HG03135 (cell line): ENCODE measurements around the gene GPI.
A peak's percentile ranks its signal among the peaks of the same experiment; 100 is the strongest.

Source experiments
- ATAC-seq: cut with Tn5 transposase; IDR thresholded peaks from one replicate; pipeline ENCODE4 v1.9.1; 2021; ENCODE audit warnings: mild to moderate bottlenecking, moderate library complexity; ENCODE audit not compliant: unreplicated experiment

GPI gene

DNA sequence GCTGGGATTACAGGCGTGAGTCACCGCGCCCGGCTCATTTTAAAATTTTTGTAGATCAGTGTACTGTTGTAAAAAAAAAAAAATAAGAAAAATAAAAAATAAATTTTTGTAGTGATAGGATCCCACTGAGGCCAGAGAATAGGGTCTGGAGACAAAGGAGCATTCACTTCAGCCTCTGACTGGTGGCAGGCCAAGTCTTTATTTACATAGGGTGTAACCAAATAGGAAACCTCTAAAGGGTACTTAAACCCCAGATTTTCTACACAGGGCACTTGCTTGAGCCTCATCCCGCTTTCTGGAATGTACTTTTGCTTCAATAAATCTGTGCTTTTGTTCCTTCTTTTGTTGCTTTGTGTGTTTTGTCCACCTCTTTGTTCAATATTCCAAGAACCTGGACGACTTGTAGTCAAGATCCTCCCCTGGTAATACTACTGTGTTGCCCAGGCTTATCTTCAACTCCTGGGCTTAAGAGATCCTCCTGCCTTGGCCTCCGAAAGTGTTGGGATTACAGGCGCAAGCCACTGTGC is 37.1 kb downstream of the GPI start:
- no peak for ATAC-seq

DNA sequence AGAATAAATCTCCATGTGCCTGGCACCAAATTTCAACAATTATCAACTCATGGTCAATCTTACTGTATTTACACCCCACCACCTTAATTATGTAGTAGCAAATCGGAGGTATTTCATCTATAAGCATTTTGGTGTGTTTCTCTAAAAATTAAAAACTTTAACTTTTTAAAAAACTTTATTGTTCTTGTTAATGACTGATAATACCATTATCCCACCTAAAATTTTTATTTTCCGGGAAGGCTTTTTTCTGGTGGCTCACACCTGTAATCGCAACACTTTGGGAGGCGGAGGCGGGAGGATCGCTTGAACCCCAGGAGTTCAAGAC is 38.8 kb downstream of the GPI start:
- ATAC-seq: no peak

DNA sequence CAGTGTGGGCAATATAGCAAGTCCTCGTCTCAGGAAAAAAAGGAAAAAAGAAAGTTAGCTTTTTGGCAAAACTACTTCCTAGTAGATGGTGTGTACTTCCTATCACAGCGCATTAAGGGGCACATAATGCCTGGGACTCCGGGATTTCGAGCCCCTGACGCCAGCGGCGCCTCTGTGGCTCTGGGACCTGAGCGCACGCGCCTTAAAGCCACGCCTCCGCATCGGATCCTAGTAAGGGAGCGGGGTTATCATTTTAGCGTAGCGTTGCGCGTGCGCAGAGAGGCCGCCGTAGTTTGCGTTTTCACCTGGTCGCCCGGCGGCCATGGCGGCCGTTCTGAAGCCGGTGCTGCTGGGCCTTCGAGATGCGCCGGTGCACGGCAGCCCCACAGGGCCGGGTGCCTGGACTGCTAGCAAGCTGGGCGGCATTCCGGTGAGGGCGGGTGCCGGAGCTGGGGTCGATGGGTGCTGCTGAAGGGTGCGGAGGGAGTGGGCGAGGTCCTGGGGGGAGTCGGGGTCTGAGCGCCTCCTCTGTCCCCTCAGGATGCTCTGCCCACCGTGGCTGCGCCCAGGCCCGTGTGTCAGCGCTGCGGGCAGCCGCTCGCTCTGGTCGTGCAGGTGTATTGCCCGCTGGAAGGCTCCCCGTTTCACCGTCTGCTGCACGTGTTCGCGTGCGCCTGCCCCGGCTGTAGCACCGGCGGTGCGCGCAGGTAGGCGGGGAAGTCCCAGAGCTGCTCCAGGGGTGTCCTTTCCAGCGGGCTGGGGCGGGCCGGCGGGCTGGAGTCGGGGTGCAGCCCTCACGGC is 39.3 kb downstream of the GPI start, which contains the start of gene PDCD2L:
PDCD2L (plus strand) TSS at position 291 of the 801 bp plus-strand sequence; CDS start at position 323, 32 bp downstream.
- peak; percentile 81 for ATAC-seq

DNA sequence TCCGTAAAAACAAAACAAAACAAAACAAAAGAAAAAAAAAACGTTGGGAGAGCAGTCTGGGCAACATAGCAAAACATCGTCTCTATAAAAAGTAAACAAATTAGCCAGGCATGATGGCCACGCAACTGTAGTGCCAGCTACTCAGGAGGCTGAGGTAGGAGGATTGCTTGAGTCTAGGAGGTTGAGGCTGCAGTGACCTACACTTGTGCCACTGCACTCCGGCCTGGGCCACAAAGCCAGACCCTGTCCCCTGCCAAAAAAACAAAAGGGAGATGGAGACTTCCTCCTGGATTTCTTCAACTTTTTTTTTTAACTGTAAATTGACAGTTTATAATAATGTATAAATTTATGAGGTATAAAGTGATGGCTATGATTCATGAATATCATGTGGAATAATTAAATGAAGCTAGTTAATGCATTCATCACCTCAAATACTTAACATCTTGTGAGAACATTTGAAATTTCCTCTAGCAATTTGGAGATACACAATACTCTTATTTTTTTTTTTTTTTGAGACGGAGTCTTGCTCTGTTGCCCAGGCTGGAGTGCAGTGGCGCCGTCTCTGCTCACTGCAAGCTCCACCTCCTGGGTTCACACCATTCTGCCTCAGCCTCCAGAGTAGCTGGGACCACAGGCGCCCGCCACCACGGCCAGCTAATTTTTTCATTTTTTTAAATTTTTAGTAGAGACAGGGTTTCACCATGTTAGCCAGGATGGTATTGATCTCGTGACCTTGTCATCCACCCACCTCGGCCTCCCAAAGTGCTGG is 41.1 kb downstream of the GPI start:
- ATAC-seq: no peak

DNA sequence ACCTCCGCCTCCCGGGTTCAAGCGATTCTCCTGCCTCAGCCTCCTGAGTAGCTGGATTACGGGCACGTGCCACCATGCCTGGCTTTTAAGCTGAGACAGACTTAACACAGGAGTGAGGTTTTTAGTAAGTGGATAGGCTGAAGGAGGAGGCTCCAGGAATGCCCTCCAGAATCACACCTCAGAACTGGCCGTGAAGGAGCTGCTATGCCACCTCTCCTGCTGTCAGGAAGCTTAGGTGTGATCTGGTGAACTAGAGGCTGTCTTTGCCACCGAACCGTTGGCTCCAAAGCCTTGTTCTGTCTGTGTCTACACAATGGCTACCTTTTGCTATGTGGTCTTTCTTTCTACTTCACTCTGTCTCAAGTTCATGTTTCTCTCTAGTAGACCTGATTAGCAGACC is 43.4 kb downstream of the GPI start:
- ATAC-seq: no peak

DNA sequence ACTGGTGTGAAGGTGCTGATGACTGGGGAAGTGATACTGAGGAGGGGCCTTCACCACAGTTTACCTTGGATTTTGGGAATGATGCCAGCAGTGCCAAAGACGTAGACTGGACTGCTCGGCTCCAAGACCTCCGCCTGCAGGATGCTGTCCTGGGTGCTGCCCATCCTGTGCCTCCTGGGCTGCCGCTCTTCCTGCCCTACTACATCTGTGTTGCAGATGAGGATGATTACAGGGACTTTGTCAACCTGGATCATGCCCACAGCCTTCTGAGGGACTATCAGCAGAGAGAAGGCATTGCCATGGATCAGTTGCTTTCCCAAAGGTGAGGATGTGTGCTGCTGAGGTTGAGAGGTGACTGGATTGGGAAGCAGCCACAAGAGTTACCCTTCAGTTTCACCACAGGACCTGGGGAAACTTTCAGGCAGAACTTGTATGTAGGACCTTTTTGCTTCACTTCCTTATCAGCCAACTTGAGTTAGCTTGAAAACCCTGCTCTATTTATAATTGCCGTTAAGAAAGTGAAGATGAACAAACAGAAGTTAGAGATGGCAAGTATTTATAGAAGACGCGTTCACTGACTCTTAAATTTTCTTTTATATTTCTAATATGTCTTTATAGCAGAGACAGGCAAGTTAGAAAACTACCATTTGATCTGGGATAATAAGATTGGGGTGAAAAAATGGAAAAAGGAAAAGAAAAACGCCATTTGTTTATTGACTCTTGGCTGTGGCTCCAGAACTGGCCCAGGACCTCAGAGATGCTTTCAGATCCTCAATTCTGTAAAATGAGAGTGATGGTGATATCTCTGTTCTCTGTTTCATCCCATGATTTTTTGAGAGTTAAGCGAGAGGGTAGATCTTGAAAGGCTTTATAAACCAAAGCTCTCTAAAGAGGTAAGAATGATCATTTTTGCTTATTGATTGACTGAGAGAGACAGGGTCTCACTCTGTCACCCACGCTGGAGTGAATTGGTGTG is 44.5 kb downstream of the GPI start:
- no peak for ATAC-seq

DNA sequence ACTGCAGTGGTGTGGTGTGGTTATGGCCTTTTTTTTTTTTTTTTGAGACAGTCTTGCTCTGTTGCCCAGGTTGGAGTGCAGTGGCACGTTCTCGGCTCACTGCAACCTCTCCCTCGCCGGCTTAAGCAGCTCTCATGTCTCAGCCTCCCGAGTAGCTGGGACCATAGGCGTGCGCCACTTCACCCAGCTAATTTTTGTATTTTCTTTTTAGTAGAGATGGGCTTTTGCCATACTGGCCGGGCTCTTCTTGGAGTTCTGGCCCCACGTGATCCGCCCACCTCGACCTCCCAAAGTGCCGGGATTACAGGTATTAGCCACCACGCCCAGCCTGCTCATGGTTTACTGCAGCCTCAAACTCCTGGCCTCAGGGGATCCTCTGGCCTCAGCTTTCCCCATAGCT is 46.2 kb downstream of the GPI start:
- no peak for ATAC-seq

DNA sequence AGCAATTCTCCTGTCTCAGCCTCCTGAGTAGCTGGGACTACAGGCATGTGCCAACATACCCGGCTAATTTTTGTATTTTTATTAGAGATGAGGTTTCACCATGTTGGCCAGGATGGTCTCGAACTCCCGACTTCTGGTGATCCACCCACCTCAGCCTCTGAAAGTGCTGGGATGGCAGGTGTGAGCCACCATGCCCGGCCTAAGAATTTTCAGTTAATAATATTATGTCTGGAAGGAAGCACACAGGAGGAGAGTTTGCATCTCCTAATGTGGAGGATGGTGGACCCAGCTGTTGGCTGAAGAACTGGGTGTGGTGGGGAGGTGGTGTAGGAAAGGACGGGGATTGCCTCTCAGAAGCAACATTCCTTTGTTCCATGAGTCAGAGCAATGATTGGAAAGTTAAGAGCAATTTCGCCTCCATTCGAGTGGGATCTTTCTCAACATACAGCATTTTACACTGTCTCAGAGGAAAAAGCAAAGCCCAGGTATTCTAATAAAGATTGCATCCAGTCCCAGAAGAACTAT is 51.1 kb downstream of the GPI start:
- ATAC-seq: no peak

DNA sequence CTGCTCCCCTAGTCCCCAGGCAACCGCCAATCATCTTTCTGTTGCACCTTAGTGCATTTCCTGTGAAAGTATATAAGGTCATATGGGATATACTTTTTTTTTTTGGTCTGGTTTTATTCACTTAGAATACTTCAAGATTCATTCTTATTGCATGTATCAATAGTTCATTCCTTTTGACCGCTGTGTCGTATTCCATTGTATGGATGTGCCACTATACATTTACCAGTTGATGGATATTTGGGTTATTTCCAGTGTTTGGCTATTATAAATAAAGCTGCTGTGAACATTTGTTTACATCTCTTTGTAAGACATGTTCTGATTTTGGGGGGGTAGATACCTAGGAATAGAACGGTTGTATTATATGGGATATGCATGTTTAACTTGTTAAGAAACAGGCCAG is 53.3 kb downstream of the GPI start:
- ATAC-seq: no peak

DNA sequence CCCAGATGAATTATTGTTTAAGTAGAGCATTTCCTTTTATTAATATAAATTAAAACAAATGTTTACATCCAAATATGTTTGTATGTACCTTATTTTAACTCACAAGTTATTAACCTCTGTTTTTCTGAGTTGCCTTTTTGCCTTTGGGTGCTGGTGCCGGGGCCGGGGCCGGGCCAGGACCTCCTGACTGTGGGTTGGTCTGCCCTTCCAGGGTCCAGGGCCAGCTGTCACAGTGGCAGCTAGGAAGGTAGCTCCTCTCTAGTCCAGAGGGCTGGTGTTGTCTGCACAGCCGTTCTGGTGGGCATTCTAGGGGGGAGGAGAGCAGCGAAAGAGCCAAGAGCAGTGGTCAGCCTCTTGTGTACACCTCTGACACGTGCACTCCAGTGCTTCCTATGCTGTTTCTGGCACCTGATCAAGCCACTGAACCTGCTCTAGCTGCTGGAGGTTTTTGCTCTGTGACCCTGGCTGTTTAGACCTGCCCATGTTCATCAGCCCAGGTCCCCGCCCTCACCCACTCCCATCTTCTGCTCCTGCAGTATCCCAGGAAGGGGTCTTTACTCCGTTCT is 61.2 kb downstream of the GPI start:
- ATAC-seq: no peak

DNA sequence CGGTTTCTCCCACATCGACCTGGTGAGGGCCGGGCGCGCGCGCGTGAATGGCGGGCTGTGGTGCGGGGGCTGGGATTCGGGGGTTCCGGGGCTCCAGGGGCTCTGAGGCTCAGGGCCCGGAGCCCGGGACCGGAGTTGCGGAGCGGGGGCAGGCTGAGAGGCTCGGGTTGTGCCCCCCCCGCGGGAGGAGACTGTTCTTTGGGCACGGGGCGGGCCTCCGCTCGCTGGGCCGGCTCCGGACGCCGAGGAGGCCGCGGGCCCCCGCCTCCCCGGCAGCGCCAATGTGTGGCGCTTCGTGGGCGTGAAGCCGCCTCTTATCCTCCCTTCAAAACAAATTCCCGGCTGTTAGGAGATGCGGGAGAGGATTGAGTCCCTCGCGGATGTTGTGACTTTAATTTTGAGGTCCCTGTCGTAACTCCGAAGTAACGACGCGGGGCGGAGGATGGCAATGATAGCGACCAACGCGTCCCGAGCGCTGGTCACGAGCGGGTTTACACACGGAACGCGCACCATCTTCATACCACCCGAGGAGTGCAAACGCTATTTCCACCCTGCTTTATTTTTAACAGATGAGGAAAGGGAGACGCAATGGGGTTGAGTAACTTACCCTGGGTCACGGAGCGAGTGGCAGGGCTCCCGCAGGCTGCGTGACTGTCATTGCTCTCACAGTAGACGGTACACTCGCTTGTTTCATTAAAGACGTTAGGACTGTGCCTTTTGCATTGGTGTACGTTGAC is 63.7 kb downstream of the GPI start:
- peak; percentile 34 for ATAC-seq

DNA sequence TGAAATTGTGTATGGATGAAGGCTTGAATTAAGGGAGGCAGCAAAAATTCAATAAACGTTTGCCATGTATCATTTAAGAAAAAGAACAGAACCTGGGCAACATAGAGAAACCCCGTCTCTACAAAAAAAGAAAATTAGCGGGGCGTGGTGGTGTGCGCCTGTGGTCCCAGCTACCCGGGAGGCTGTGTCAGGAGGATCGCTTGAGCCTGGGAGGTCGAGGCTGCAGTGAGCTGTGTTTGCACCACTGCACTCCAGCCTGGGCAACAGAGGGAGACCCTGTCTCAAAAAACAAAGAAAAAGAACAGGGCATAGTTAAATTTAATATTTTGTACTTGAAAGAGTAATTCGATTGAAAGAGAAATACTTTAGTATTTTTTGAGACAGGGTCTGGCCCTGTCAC is 64.6 kb downstream of the GPI start:
- ATAC-seq: no peak

DNA sequence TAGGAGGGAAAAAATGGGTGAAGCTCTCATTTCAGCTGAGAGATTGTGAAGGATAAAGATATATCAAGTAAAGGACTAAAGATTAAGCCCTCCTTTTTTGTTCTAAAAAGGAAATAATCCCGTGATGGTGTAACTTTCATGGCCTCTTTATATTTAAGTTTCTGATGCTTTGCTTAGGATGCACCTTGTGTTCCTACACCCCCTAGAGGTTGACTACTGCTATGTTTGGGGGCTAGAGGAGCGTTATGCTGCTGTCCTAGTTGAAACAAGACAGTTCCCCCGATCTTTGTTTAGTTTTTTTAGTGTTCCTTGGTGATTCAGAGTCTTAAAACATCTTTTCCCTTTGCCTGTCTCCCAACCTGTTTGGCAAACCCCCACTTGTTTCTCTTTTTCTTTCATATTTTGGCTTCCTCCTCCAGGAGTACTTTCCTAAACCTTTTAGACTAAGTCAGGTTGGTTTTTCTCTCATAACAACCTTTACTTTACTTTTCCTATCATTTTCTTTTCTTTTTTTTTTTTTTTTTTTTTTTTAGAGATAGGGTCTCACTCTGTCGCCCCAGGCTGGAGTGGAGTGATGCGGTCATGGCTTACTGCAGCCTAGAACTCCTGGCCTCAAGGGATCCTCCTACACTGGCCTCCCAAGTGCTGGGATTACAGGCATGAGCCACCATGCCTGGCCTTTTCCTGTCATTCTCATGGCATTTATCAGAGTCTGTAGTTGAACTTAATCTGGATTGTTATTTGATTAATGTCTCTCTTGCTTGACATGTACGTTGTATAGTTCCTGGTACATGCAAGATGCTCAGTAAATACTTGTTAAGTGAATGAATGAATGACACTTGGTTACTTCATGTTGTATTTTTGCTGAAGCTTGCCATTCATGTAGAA is 66.0 kb downstream of the GPI start:
- ATAC-seq: peak; percentile 45

DNA sequence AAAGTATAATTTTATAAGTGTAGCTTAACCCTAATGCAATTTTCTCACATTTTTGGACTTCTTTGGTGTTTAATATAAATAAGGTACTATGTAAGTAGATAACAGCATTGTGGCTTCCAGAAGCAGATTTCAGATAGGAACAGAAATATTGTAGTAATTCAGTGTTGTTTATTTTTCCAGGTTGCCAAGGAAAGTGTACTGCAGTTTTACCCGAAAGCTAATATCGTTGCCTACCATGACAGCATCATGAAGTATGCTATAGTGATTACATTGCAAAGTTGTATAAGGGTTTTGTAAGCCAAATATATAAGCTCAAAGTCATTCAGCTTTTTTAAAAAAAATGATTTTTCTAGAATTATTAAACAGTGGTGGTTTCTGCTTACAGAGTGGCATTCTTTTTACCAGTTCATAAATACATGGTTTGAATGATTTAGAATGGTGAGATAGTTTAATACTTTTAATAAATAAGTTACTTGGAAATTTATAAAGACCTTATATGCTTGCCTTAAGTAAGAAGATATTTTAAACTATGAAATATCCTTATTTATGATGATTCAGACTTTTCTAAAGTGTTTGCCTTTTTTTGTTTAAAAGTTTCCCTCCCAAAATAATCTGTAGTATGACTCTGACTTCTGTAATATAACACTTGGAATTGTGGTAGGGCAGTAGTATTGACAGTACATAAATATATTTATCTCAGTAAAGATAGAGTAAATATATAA is 66.8 kb downstream of the GPI start:
- no peak for ATAC-seq

DNA sequence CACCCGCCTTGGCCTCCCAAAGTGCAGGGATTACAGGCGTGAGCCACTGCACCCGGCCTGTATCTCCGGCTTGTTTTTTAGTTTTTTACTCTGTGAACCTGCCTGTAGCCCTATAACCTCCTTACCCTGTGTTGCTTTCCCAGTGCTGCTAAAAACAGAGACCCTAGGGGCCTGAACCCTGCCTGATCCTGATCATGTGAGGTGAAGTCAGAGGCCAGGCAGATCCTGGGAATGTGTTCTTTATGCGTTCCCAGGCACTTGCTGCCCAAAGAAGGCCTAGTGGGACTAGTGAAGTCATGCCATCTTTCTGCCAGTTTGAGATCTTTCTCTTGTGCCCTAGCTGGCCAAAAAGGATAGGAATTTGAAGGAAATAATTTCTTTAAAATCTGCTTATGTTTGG is 67.8 kb downstream of the GPI start:
- no peak for ATAC-seq

DNA sequence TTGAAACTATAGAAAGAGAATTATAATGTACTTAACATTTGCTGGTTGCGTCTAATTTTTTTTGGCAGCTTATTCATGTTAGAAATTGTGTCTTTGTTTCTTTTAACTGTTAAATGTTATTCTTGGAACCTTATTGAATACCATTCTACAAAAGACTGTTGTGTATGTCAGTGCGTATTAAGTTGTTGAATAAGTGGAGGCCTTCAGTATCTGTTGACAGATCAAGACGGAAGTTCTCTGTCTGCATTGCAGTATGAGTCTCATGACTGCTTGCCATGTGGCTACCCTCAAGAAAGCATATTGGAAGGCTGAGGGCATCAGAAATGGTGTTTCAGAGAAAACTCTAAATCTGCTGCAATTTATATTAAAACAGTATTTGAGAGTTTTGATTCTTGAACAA is 71.7 kb downstream of the GPI start:
- ATAC-seq: no peak

DNA sequence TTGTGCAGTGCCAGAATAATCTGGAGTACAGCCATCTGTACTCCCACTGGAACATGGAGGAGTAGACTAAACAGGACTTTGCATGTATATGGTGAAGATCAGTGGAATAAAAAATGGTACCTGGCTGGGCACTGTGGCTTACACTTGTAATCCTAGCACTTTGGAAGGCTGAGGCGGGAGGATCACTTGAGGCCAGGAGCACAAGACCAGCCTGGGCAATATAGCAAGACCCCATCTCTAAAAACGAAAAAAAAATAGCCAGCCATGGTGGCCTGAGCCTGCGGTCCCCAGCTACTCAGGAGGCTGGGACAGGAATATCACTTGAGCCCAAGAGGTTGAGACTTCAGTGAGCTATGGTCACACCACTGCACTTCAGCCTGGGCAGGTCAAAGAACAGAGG is 83.2 kb downstream of the GPI start:
- no peak for ATAC-seq
